G401.6 (cell line): ENCODE results near the gene IPO7.

ENCODE experiments used
- FAIRE-seq: peaks from 2 replicates; lab custom pipeline; 2012; peaks lifted over from hg19 to GRCh38; lab: Jason Lieb, UNC

IPO7 gene

GRCh38 chr11:9495803-9496514, 111.5 kb downstream of the IPO7 start:
- no peak for FAIRE-seq
